OCI-LY7 (cell line): Measurements from ENCODE around the gene ATP8B1. TPM values are rescaled to one million over a fixed set of nuclear protein-coding genes. Genes with fewer than 3 reads are reported as not detected.

Experiments used
- BruUV-seq: library from RNA; stranded (reverse); fragments of 400-500 nt; replicated peaks from 2 replicates; lab custom pipeline; 2021; lab: Mats Ljungman, UMichigan
- CTCF ChIA-PET: fragments of 300-600 bp; sonication (Branson Sonifier 250); formaldehyde crosslinking; loops from one replicate; lab custom pipeline; 2022; ENCODE audit warnings: antibody characterized with exemption; ENCODE audit not compliant: unreplicated experiment; lab: Charles Lee
- POLR2A ChIA-PET: fragments of 300-600 bp; sonication (Branson Sonifier 250); formaldehyde crosslinking; loops from one replicate; lab custom pipeline; 2022; ENCODE audit warnings: antibody characterized with exemption; lab: Charles Lee
- DNase-seq: peaks from one replicate; pipeline ENCODE4 v3.0.0-alpha.2; 2015; ENCODE audit warnings: low spot score
- H2AFZ ChIP-seq: fragments of 200-600 bp; sonication (generic), shearing (Covaris generic); 2 replicates; pipeline ENCODE4 v1.6.1; 2014; ENCODE audit warnings: mild to moderate bottlenecking, antibody characterized with exemption, low read length, moderate library complexity
- H3K27ac ChIP-seq: fragments of 200-600 bp; sonication (generic); 2 replicates; pipeline ENCODE4 v1.5.1; 2014; ENCODE audit warnings: mixed run types, low read depth, mild to moderate bottlenecking, moderate library complexity, low read length, inconsistent platforms; ENCODE audit not compliant: poor library complexity, severe bottlenecking
- H3K36me3 ChIP-seq: fragments of 200-600 bp; sonication (generic); 2 replicates; pipeline ENCODE4 v1.6.1; 2014; ENCODE audit warnings: mild to moderate bottlenecking, antibody characterized with exemption, low read length, moderate library complexity, mixed read lengths; ENCODE audit not compliant: insufficient read depth
- H3K4me1 ChIP-seq: fragments of 200-600 bp; sonication (generic); 2 replicates; pipeline ENCODE4 v1.5.1; 2014; ENCODE audit warnings: mild to moderate bottlenecking, low read length; ENCODE audit not compliant: insufficient read depth, poor library complexity, severe bottlenecking
- H3K4me2 ChIP-seq: fragments of 200-600 bp; sonication (generic); 2 replicates; pipeline ENCODE4 v1.6.1; 2014; ENCODE audit warnings: mild to moderate bottlenecking, low read length
- H3K4me3 ChIP-seq: fragments of 200-600 bp; sonication (generic); 2 replicates; pipeline ENCODE4 v1.5.1; 2014; ENCODE audit warnings: mild to moderate bottlenecking, low read depth, low read length; ENCODE audit not compliant: poor library complexity, severe bottlenecking
- H3K79me2 ChIP-seq: fragments of 200-600 bp; sonication (generic); 2 replicates; pipeline ENCODE4 v1.6.1; 2016; ENCODE audit warnings: low read depth, mild to moderate bottlenecking, low read length, moderate library complexity, mixed read lengths; ENCODE audit not compliant: insufficient read depth
- H3K9me2 ChIP-seq: fragments of 200-600 bp; sonication (generic); 2 replicates; pipeline ENCODE4 v1.6.1; 2016; ENCODE audit warnings: mild to moderate bottlenecking, low read length, mixed read lengths; ENCODE audit not compliant: insufficient read depth
- H3K9me3 ChIP-seq: fragments of 200-600 bp; sonication (generic); 2 replicates; pipeline ENCODE4 v1.6.1; 2014; ENCODE audit warnings: mild to moderate bottlenecking, mixed run types, low read length, mixed read lengths
- H4K20me1 ChIP-seq: fragments of 200-600 bp; sonication (generic); 2 replicates; pipeline ENCODE4 v1.6.1; 2014; ENCODE audit warnings: mild to moderate bottlenecking, antibody characterized with exemption, low read length, moderate library complexity, mixed read lengths; ENCODE audit not compliant: insufficient read depth
- CTCF ChIP-seq: fragments of 200-600 bp; sonication (generic); conservative IDR thresholded peaks from 2 replicates; pipeline ENCODE4 v1.5.1; 2014; ENCODE audit warnings: mild to moderate bottlenecking, antibody characterized with exemption, low read length, moderate library complexity, mixed read lengths
- EZH2phosphoT487 ChIP-seq: fragments of 200-600 bp; sonication (generic); IDR thresholded peaks from 2 replicates; pipeline ENCODE4 v1.6.1; 2018; ENCODE audit warnings: low read depth, borderline replicate concordance, mild to moderate bottlenecking, mixed run types, antibody characterized with exemption, low read length, moderate library complexity, mixed read lengths
- intact Hi-C: fragments of 100-400 bp; cut with micrococcal nuclease; formaldehyde crosslinking; loops from one replicate; pipeline ENCODE4 v1.10.0; 2022; ENCODE audit not compliant: unreplicated experiment
- total RNA-seq, 2 experiments: library from RNA; depleted of rRNA in 1 of 2; stranded (reverse); fragments of >200 nt in 1 of 2; shearing (Covaris generic) in 1 of 2; gene quantifications; 2 replicates each; pipeline ENCODE4 v1.2.3, GENCODE V29; 2014 to 2022

Gene ATP8B1
- total RNA-seq, 2 experiments from 2014 or later, result not detected

- Histone ChIP-seq H3K36me3 (no peaks in the 10 kb centered on the region), H3K27ac (no peak overlapping the region), H2AFZ (no peak overlapping the region), H3K4me2 (no peak overlapping the region), H3K4me3 (no peak overlapping the region), H3K4me1 (no peaks in the 10 kb centered on the region), H3K9me3 (no peaks in the 10 kb centered on the region), H3K79me2 (no peaks in the 10 kb centered on the region), H3K9me2 (no peaks in the 10 kb centered on the region), H4K20me1 (no peaks in the 10 kb centered on the region)
- TF ChIP-seq EZH2phosphoT487 (no peak), CTCF (no peak)
- intact Hi-C loops, result no loop called here
- ChIA-PET POLR2A (no interaction called here), CTCF (no interaction called here)
- no peak for DNase-seq
- BruUV-seq, result no TSS peak
Observed at GRCh38 chr18:57791911-57792310, 11.2 kb downstream of the ATP8B1 start.

GRCh38 chr18:57791192-57791591, 11.9 kb downstream of the ATP8B1 start:
- intact Hi-C loops, result no loop called here
- no peak for DNase-seq
- Histone ChIP-seq H2AFZ (no peak overlapping the region), H3K9me2 (no peaks in the 10 kb centered on the region), H3K36me3 (no peaks in the 10 kb centered on the region), H3K27ac (no peak overlapping the region), H3K4me3 (no peak overlapping the region), H3K4me1 (no peaks in the 10 kb centered on the region), H3K4me2 (no peak overlapping the region), H3K9me3 (no peaks in the 10 kb centered on the region), H4K20me1 (no peaks in the 10 kb centered on the region), H3K79me2 (no peaks in the 10 kb centered on the region)
- BruUV-seq, result no TSS peak
- POLR2A ChIA-PET, result no interaction called here
- CTCF ChIA-PET, result no interaction called here
- TF ChIP-seq EZH2phosphoT487 (no peak), CTCF (no peak)

GRCh38 chr18:57790316-57790715, 12.8 kb downstream of the ATP8B1 start:
- no TSS peak for BruUV-seq
- intact Hi-C loops, result no loop called here
- POLR2A ChIA-PET, result no interaction called here

More at GRCh38 chr18:57790316-57790715, 12.8 kb downstream of the ATP8B1 start:
- H3K4me3 ChIP-seq, result no peak overlapping the region
- no peaks in the 10 kb centered on the region for H3K9me3 ChIP-seq
- DNase-seq, result no peak
- H3K79me2 ChIP-seq, result no peaks in the 10 kb centered on the region
- no peak overlapping the region for H2AFZ ChIP-seq
- H3K36me3 ChIP-seq, result no peaks in the 10 kb centered on the region
- H3K27ac ChIP-seq, result no peak overlapping the region
- CTCF ChIA-PET, result no interaction called here
- no peak for TF ChIP-seq EZH2phosphoT487
- no peak for TF ChIP-seq CTCF
- no peak overlapping the region for H3K4me2 ChIP-seq
- H3K9me2 ChIP-seq, result no peaks in the 10 kb centered on the region
- no peaks in the 10 kb centered on the region for H4K20me1 ChIP-seq
- H3K4me1 ChIP-seq, result no peaks in the 10 kb centered on the region
